SK-N-MC (cell line): ENCODE measurements around the gene TXLNB.
"Not testable (repeated sequence)": the region's sequence is repeated elsewhere in the genome, so short reads cannot be mapped to it uniquely, and the experiment has no call there.

Source experiments
- EZH2 ChIP-seq: fragments of 200-600 bp; sonication (generic); IDR thresholded peaks from one replicate; pipeline ENCODE4 v1.6.1; 2017; ENCODE audit warnings: antibody characterized with exemption
- FOXP2 ChIP-seq: optimal IDR thresholded peaks from 2 replicates; pipeline ENCODE3; 2011; ENCODE audit warnings: mild to moderate bottlenecking, moderate library complexity; ENCODE audit not compliant: insufficient read depth; ENCODE audit errors: extremely low read length, control extremely low read depth
- POLR2AphosphoS5 ChIP-seq: IDR thresholded peaks from 2 replicates; pipeline ENCODE4 v1.6.1; 2012; ENCODE audit warnings: mild to moderate bottlenecking, low read depth, low read length, borderline replicate concordance

DNA sequence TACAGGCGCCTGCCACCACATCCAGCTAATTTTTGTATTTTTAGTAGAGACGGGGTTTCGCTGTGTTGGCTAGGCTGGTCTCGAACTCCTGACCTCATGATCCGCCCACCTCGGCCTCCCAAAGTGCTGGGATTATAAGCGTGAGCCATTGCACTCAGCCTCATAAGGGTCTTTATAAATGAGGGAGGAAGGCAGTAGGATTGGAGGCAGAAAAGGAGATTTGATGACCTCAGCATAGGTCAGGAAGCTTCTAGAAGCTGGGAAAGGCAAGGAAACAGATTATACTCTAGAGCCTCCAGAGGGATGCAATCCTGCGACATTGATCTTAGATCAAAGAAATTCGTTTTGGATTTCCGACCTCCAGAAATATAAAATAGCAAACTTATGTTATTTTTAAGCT, 1.4 kb upstream of the TXLNB start:
- TF ChIP-seq POLR2AphosphoS5, EZH2, FOXP2: not testable (repeated sequence)
